SJCRH30 (cell line): ENCODE results near the gene PEX7. TPM values are rescaled to one million over a fixed set of nuclear protein-coding genes. Genes with fewer than 3 reads are reported as not detected.
"Not testable (repeated sequence)": the region's sequence is repeated elsewhere in the genome, so short reads cannot be mapped to it uniquely, and the experiment has no call there.

Experiments
- DNase-seq, 2 experiments: peaks; one replicate each; pipeline ENCODE4 v3.0.0-alpha.2; 2015 to 2020
- H3K27ac ChIP-seq: fragments of 250-450 bp; sonication (Bioruptor Pico); 2 replicates; pipeline ENCODE4 v1.5.1; 2020; ENCODE audit warnings: mild to moderate bottlenecking, moderate library complexity
- H3K27me3 ChIP-seq: fragments of 250-450 bp; sonication (Bioruptor Pico); 2 replicates; pipeline ENCODE4 v1.5.1; 2020; ENCODE audit warnings: mild to moderate bottlenecking, moderate library complexity
- H3K36me3 ChIP-seq: fragments of 250-450 bp; sonication (Bioruptor Pico); 2 replicates; pipeline ENCODE4 v1.5.1; 2020; ENCODE audit warnings: mild to moderate bottlenecking, moderate library complexity
- H3K4me1 ChIP-seq: fragments of 250-450 bp; sonication (Bioruptor Pico); 2 replicates; pipeline ENCODE4 v1.5.1; 2020; ENCODE audit warnings: mild to moderate bottlenecking, moderate library complexity
- H3K4me3 ChIP-seq: fragments of 250-450 bp; sonication (Bioruptor Pico); 2 replicates; pipeline ENCODE4 v1.5.1; 2020; ENCODE audit warnings: mild to moderate bottlenecking, moderate library complexity
- H3K9me3 ChIP-seq: fragments of 250-450 bp; sonication (Bioruptor Pico); replicated peaks from 2 replicates; pipeline ENCODE4 v1.5.1; 2020; ENCODE audit warnings: mild to moderate bottlenecking, moderate library complexity
- total RNA-seq: library from RNA; depleted of rRNA; stranded (reverse); fragments of >200 nt; shearing (Covaris generic); gene quantifications from 2 replicates; pipeline ENCODE4 v1.2.3, GENCODE V29; 2014

PEX7 gene
- total RNA-seq, 1 experiment from 2014 or later = 3.6 TPM

- Histone ChIP-seq H3K27me3 (no peaks in the 10 kb centered on the region), H3K4me1 (no peaks in the 10 kb centered on the region), H3K36me3 (no peaks in the 10 kb centered on the region), H3K9me3 (no peaks in the 10 kb centered on the region), H3K4me3 (no peak overlapping the region), H3K27ac (no peak overlapping the region)
- no peak for DNase-seq
These were observed 100.3 kb downstream of the PEX7 start for GRCh38 chr6:136922685-136923006.

- Histone ChIP-seq H3K9me3 (no peaks in the 10 kb centered on the region), H3K36me3 (no peaks in the 10 kb centered on the region), H3K4me3 (no peak overlapping the region), H3K27ac (no peak overlapping the region), H3K27me3 (no peaks in the 10 kb centered on the region), H3K4me1 (no peaks in the 10 kb centered on the region)
- DNase-seq = no peak
These were observed 100.9 kb downstream of the PEX7 start for GRCh38 chr6:136923116-136923953.

- DNase-seq = no peak
- H3K4me3 ChIP-seq = no peak overlapping the region
- no peaks in the 10 kb centered on the region for H3K36me3 ChIP-seq
- no peak overlapping the region for H3K27ac ChIP-seq
- H3K4me1 ChIP-seq = no peaks in the 10 kb centered on the region
- no peaks in the 10 kb centered on the region for H3K27me3 ChIP-seq
- H3K9me3 ChIP-seq = no peaks in the 10 kb centered on the region
These were observed 101.7 kb downstream of the PEX7 start for GRCh38 chr6:136923954-136924673.

- Histone ChIP-seq H3K9me3 (no peaks in the 10 kb centered on the region), H3K27ac (no peak overlapping the region), H3K4me1 (peaks cover 2% of the 10 kb centered on the region; the same call in 1 of the 2 replicates), H3K27me3 (no peaks in the 10 kb centered on the region), H3K36me3 (no peaks in the 10 kb centered on the region), H3K4me3 (no peak overlapping the region)
- DNase-seq = no peak
These were observed 104.0 kb downstream of the PEX7 start for GRCh38 chr6:136926383-136926782.

- Histone ChIP-seq H3K4me1 (peaks cover 2% of the 10 kb centered on the region; the same call in 1 of the 2 replicates), H3K27ac (no peak overlapping the region), H3K9me3 (no peaks in the 10 kb centered on the region), H3K4me3 (no peak overlapping the region), H3K36me3 (no peaks in the 10 kb centered on the region), H3K27me3 (no peaks in the 10 kb centered on the region)
- DNase-seq = peak; percentile 38 to 54
These were observed 104.9 kb downstream of the PEX7 start for GRCh38 chr6:136927292-136927691.

GRCh38 chr6:136930528-136930927 lies 108.1 kb downstream of the PEX7 start:
- no peak overlapping the region for H3K4me3 ChIP-seq
- no peaks in the 10 kb centered on the region for H3K36me3 ChIP-seq
- no peaks in the 10 kb centered on the region for H3K9me3 ChIP-seq
- peak; percentile 29 to 48 for DNase-seq
- peaks cover 2% of the 10 kb centered on the region; the same call in 1 of the 2 replicates for H3K4me1 ChIP-seq
- no peaks in the 10 kb centered on the region for H3K27me3 ChIP-seq
- H3K27ac ChIP-seq = peak overlapping the region; percentile 47

- DNase-seq = no peak
These were observed 110.2 kb downstream of the PEX7 start for GRCh38 chr6:136932599-136932998.

GRCh38 chr6:136945072-136945471 lies 122.7 kb downstream of the PEX7 start:
- no peak for DNase-seq
- Histone ChIP-seq H3K27ac (no peak overlapping the region), H3K36me3 (no peaks in the 10 kb centered on the region), H3K4me3 (no peak overlapping the region), H3K27me3 (no peaks in the 10 kb centered on the region), H3K9me3 (no peaks in the 10 kb centered on the region), H3K4me1 (no peaks in the 10 kb centered on the region)

More at GRCh38 chr6:136932599-136932998, 110.2 kb downstream of the PEX7 start:
- H3K27ac ChIP-seq = no peak overlapping the region
- peaks cover 2% of the 10 kb centered on the region; the same call in 1 of the 2 replicates for H3K4me1 ChIP-seq
- H3K36me3 ChIP-seq = no peaks in the 10 kb centered on the region
- H3K4me3 ChIP-seq = no peak overlapping the region
- H3K27me3 ChIP-seq = no peaks in the 10 kb centered on the region
- H3K9me3 ChIP-seq = no peaks in the 10 kb centered on the region

GRCh38 chr6:136945711-136946121 lies 123.3 kb downstream of the PEX7 start:
- H3K4me1 ChIP-seq = no peaks in the 10 kb centered on the region
- H3K9me3 ChIP-seq = no peaks in the 10 kb centered on the region
- H3K4me3 ChIP-seq = no peak overlapping the region
- H3K27ac ChIP-seq = no peak overlapping the region
- no peaks in the 10 kb centered on the region for H3K27me3 ChIP-seq
- no peaks in the 10 kb centered on the region for H3K36me3 ChIP-seq
- DNase-seq = no peak

GRCh38 chr6:136947037-136947436 lies 124.6 kb downstream of the PEX7 start:
- Histone ChIP-seq H3K9me3 (no peaks in the 10 kb centered on the region), H3K36me3 (no peaks in the 10 kb centered on the region), H3K4me3 (no peak overlapping the region), H3K27ac (no peak overlapping the region), H3K4me1 (no peaks in the 10 kb centered on the region), H3K27me3 (no peaks in the 10 kb centered on the region)
- no peak for DNase-seq

GRCh38 chr6:136949957-136950356 lies 127.6 kb downstream of the PEX7 start:
- not testable (repeated sequence) for H3K27me3 ChIP-seq, DNase-seq, H3K36me3 ChIP-seq, H3K4me3 ChIP-seq, H3K4me1 ChIP-seq, H3K27ac ChIP-seq, H3K9me3 ChIP-seq

GRCh38 chr6:136950436-136951126 lies 128.2 kb downstream of the PEX7 start:
- DNase-seq = no peak
- Histone ChIP-seq H3K27ac (no peak overlapping the region), H3K4me3 (no peak overlapping the region), H3K9me3 (no peaks in the 10 kb centered on the region), H3K27me3 (no peaks in the 10 kb centered on the region), H3K4me1 (peaks cover 9% of the 10 kb centered on the region), H3K36me3 (no peaks in the 10 kb centered on the region)

- Histone ChIP-seq H3K4me3 (peak overlapping the region; percentile 16; the same call in 1 of the 2 replicates), H3K36me3 (no peaks in the 10 kb centered on the region), H3K4me1 (peaks cover 17% of the 10 kb centered on the region), H3K27ac (no peak overlapping the region), H3K9me3 (0 out of 2 replicates have a peak, but pooled peaks cover 3% of the 10 kb centered on the region), H3K27me3 (no peaks in the 10 kb centered on the region)
- DNase-seq = peak; percentile 31 to 64
These were observed 130.4 kb downstream of the PEX7 start for GRCh38 chr6:136952714-136953260.

- Histone ChIP-seq H3K27ac (no peak overlapping the region), H3K27me3 (no peaks in the 10 kb centered on the region), H3K36me3 (no peaks in the 10 kb centered on the region), H3K4me1 (peaks cover 17% of the 10 kb centered on the region), H3K4me3 (no peak overlapping the region), H3K9me3 (0 out of 2 replicates have a peak, but pooled peaks cover 3% of the 10 kb centered on the region)
- no peak for DNase-seq
These were observed 132.7 kb downstream of the PEX7 start for GRCh38 chr6:136955123-136955522.
